Osteoblast (primary cell): Measurements from ENCODE around the gene NECTIN2. TPM values are rescaled to one million over a fixed set of nuclear protein-coding genes. Genes with fewer than 3 reads are reported as not detected.

Experiments used
- DNase-seq: peaks from one replicate; pipeline ENCODE4 v3.0.0; 2011; ENCODE audit warnings: low spot score, mixed read lengths; ENCODE audit not compliant: insufficient read length; ENCODE audit errors: missing footprints
- H2AFZ ChIP-seq: 2 replicates; pipeline ENCODE4 v1.6.0; 2011; ENCODE audit warnings: mild to moderate bottlenecking, low read length
- H3K27ac ChIP-seq: 2 replicates; pipeline ENCODE4 v1.5.1; 2011; ENCODE audit warnings: mild to moderate bottlenecking, low read depth, low read length, moderate library complexity
- H3K27me3 ChIP-seq: 2 replicates; pipeline ENCODE4 v1.6.0; 2012; ENCODE audit warnings: mild to moderate bottlenecking, control low read depth, inconsistent platforms, low read length, moderate library complexity; ENCODE audit not compliant: insufficient read depth
- H3K36me3 ChIP-seq: 2 replicates; pipeline ENCODE4 v1.5.1; 2011; ENCODE audit warnings: mild to moderate bottlenecking, low read length, control low read depth, moderate library complexity; ENCODE audit not compliant: insufficient read depth
- H3K4me1 ChIP-seq: 2 replicates; pipeline ENCODE4 v1.5.1; 2011; ENCODE audit warnings: mild to moderate bottlenecking, low read length, control low read depth, moderate library complexity; ENCODE audit not compliant: insufficient read depth
- H3K4me2 ChIP-seq: 2 replicates; pipeline ENCODE4 v1.6.0; 2011; ENCODE audit warnings: mild to moderate bottlenecking, low read length; ENCODE audit not compliant: insufficient read depth
- H3K4me3 ChIP-seq: fragments of 200-600 bp; sonication (generic); 3 replicates; pipeline ENCODE4 v1.5.1; 2012; ENCODE audit warnings: mild to moderate bottlenecking, low read length, inconsistent platforms; ENCODE audit not compliant: insufficient read depth
- H3K79me2 ChIP-seq: 2 replicates; pipeline ENCODE4 v1.6.0; 2012; ENCODE audit warnings: mild to moderate bottlenecking, low read length, control low read depth, inconsistent platforms; ENCODE audit not compliant: insufficient read depth
- H3K9me3 ChIP-seq: 2 replicates; pipeline ENCODE4 v1.5.1; 2011; ENCODE audit warnings: low read depth, low read length, control low read depth
- H4K20me1 ChIP-seq: 2 replicates; pipeline ENCODE4 v1.6.0; 2012; ENCODE audit warnings: mild to moderate bottlenecking, low read length, control low read depth; ENCODE audit not compliant: insufficient read depth
- total RNA-seq: library from RNA; depleted of rRNA; stranded (reverse); fragments of >200 nt; gene quantifications from 2 replicates; pipeline ENCODE4 v1.2.3, GENCODE V29; 2012
- TF ChIP-seq, protein P1 (sequence below): IDR thresholded peaks from 2 replicates; pipeline ENCODE4 v1.5.1; 2011; ENCODE audit warnings: mild to moderate bottlenecking, low read depth, low read length, moderate library complexity; ENCODE audit errors: extremely low read depth

The NECTIN2 gene
- total RNA-seq, 1 donor: 46.0 TPM

DNA sequence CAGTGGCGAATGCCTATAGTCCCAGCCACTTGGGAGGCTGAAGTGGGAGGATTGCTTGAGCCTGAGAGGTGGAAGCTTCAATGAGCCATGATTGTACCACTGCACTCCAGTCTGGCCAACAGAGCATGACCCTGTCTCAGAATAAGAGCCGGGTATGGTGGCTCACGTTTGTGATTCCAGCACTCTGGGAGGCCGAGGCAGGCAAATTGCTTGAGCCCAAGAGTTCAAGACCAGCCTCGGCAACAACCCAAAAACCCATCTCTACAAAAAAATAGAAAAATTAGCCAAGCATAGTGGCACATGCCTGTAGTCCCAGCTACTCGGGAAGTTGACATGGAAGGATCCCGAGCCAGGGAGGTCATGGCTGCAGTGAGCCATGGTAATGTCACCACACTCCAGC is 5.3 kb upstream of the NECTIN2 start:
- TF ChIP-seq, protein P1, sequence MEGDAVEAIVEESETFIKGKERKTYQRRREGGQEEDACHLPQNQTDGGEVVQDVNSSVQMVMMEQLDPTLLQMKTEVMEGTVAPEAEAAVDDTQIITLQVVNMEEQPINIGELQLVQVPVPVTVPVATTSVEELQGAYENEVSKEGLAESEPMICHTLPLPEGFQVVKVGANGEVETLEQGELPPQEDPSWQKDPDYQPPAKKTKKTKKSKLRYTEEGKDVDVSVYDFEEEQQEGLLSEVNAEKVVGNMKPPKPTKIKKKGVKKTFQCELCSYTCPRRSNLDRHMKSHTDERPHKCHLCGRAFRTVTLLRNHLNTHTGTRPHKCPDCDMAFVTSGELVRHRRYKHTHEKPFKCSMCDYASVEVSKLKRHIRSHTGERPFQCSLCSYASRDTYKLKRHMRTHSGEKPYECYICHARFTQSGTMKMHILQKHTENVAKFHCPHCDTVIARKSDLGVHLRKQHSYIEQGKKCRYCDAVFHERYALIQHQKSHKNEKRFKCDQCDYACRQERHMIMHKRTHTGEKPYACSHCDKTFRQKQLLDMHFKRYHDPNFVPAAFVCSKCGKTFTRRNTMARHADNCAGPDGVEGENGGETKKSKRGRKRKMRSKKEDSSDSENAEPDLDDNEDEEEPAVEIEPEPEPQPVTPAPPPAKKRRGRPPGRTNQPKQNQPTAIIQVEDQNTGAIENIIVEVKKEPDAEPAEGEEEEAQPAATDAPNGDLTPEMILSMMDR: no peak
- DNase-seq: no peak

GRCh38 chr19:44841231-44841630 is 4.9 kb upstream of the NECTIN2 start:
- Histone ChIP-seq H3K4me1 (peaks cover 6% of the 10 kb centered on the region), H3K9me3 (no peaks in the 10 kb centered on the region), H3K27me3 (no peaks in the 10 kb centered on the region), H3K4me3 (no peak overlapping the region), H3K27ac (no peak overlapping the region), H3K79me2 (peaks cover under 1% of the 10 kb centered on the region), H4K20me1 (no peaks in the 10 kb centered on the region), H2AFZ (no peak overlapping the region), H3K4me2 (no peak overlapping the region), H3K36me3 (no peaks in the 10 kb centered on the region)
- TF ChIP-seq, protein P1: no peak
- no peak for DNase-seq

More for the DNA sequence above, 5.3 kb upstream of the NECTIN2 start:
- Histone ChIP-seq H3K9me3 (no peaks in the 10 kb centered on the region), H3K27ac (no peak overlapping the region), H3K36me3 (no peaks in the 10 kb centered on the region), H2AFZ (no peak overlapping the region), H3K4me3 (no peak overlapping the region), H3K4me1 (peaks cover 6% of the 10 kb centered on the region), H3K4me2 (no peak overlapping the region), H3K27me3 (no peaks in the 10 kb centered on the region), H3K79me2 (no peaks in the 10 kb centered on the region), H4K20me1 (no peaks in the 10 kb centered on the region)

DNA sequence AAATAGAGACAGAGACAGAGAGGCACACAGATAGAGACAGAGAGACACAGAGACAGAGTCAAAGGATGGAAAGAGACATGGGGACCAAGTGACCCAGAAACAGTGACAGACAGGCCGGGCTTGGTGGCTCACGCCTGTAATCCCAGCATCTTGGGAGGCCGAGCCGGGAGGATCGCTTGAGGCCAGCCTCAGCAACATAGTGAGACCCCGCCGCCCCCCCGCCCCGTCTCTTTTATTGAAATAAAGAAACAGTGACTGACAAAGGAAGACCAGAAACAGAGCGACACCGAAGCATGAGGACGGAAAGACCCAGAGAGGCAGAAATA is 848 bp upstream of the NECTIN2 start:
- peak overlapping the region; percentile 100 for H2AFZ ChIP-seq
- peaks cover 25% of the 10 kb centered on the region for H3K4me1 ChIP-seq
- DNase-seq: no peak
- H3K79me2 ChIP-seq: peaks cover 41% of the 10 kb centered on the region
- no peaks in the 10 kb centered on the region for H3K36me3 ChIP-seq
- H3K4me3 ChIP-seq: peak overlapping the region; percentile 98
- peak overlapping the region; percentile 99 for H3K4me2 ChIP-seq
- peak overlapping the region; percentile 75 for H3K27ac ChIP-seq
- H4K20me1 ChIP-seq: peaks cover 26% of the 10 kb centered on the region
- TF ChIP-seq, protein P1: no peak
- H3K9me3 ChIP-seq: no peaks in the 10 kb centered on the region
- H3K27me3 ChIP-seq: no peaks in the 10 kb centered on the region

GRCh38 chr19:44846455-44847143 is 502 bp downstream of the NECTIN2 start:
- Histone ChIP-seq H3K9me3 (no peaks in the 10 kb centered on the region), H3K27me3 (no peaks in the 10 kb centered on the region), H3K4me3 (peak overlapping the region; percentile 98), H2AFZ (peak overlapping the region; percentile 18), H3K4me2 (peak overlapping the region; percentile 99), H3K27ac (peak overlapping the region; percentile 94), H3K79me2 (peaks cover 54% of the 10 kb centered on the region), H3K4me1 (peaks cover 25% of the 10 kb centered on the region), H4K20me1 (peaks cover 38% of the 10 kb centered on the region), H3K36me3 (no peaks in the 10 kb centered on the region)
- peak; percentile 79 for DNase-seq
- TF ChIP-seq, protein P1: no peak
